Vagina (tissue), 2 donors: ENCODE data around the gene IWS1. TPM values are rescaled to one million over a fixed set of nuclear protein-coding genes. Genes with fewer than 3 reads are reported as not detected.
"Not testable (repeated sequence)": the region's sequence is repeated elsewhere in the genome, so short reads cannot be mapped to it uniquely, and the experiment has no call there.

Experiments
- DNase-seq, 2 donors: peaks; one replicate each; pipeline ENCODE4 v3.0.0-alpha.2; 2017; ENCODE audit errors: extremely low spot score in 2 of 2
- H3K27ac ChIP-seq: fragments of 200-600 bp; sonication (generic); one replicate; pipeline ENCODE4 v1.5.1; 2019
- H3K27me3 ChIP-seq: fragments of 200-600 bp; sonication (generic); one replicate; pipeline ENCODE4 v1.5.1; 2019
- H3K36me3 ChIP-seq, 2 donors: fragments of 200-600 bp; sonication (generic); one replicate each; pipeline ENCODE4 v1.5.1; 2017 to 2019
- H3K4me1 ChIP-seq: fragments of 200-600 bp; sonication (generic); one replicate; pipeline ENCODE4 v1.5.1; 2019
- H3K4me3 ChIP-seq, 2 donors: fragments of 200-600 bp; sonication (generic); 1 replicate in 1 of 2; 2 replicates in 1 of 2; pipeline ENCODE4 v1.5.1; 2016 to 2019
- H3K9me3 ChIP-seq: fragments of 200-600 bp; sonication (generic); one replicate; pipeline ENCODE4 v1.5.1; 2019
- CTCF ChIP-seq, 3 experiments: fragments of 450-650 bp in 2 of 3; fragments of 200-600 bp in 1 of 3; sonication (generic) in 1 of 3; IDR thresholded peaks; one replicate each; pipeline ENCODE4 v1.5.1; 2017 to 2019; ENCODE audit warnings: antibody characterized with exemption in 3 of 3, mild to moderate bottlenecking in 2 of 3, moderate library complexity in 2 of 3
- POLR2A ChIP-seq, 2 donors: fragments of 450-650 bp; IDR thresholded peaks; one replicate each; pipeline ENCODE4 v1.6.1; 2017; ENCODE audit warnings: antibody characterized with exemption in 2 of 2, mild to moderate bottlenecking in 2 of 2, moderate library complexity in 2 of 2
- POLR2AphosphoS5 ChIP-seq, 2 donors: sonication (generic); formaldehyde crosslinking; IDR thresholded peaks; one replicate each; pipeline ENCODE4 v1.9.0; 2017; ENCODE audit warnings: antibody characterized with exemption in 2 of 2, mild to moderate bottlenecking in 2 of 2, low read depth in 1 of 2; ENCODE audit not compliant: insufficient read depth in 1 of 2
- intact Hi-C: fragments of 100-400 bp; cut with DNase I; formaldehyde crosslinking; loops from one replicate; pipeline ENCODE4 v1.15.1; 2023
- total RNA-seq: library from RNA; depleted of rRNA; stranded (reverse); fragments of >200 nt; gene quantifications from one replicate; pipeline ENCODE4 v1.2.3, GENCODE V29; 2016

IWS1 gene
- total RNA-seq, 1 donor from 2014 or later: 40.8 TPM

GRCh38 chr2:127573771-127574170 lies 47.5 kb upstream of the IWS1 start:
- Histone ChIP-seq H3K36me3 (no peaks in the 10 kb centered on the region), H3K9me3 (no peaks in the 10 kb centered on the region), H3K4me3 (no peak overlapping the region), H3K27me3 (no peaks in the 10 kb centered on the region), H3K4me1 (peaks cover 25% of the 10 kb centered on the region), H3K27ac (no peak overlapping the region)
- peak in 1 of 2 donors; percentile 81 for DNase-seq
- intact Hi-C loops: loop anchor here (5.0 kb wide), 1 partner anchor 964 kb away; no protein-coding TSS in a partner anchor
- TF ChIP-seq POLR2AphosphoS5 (IDR thresholded peaks at IDR 0.05; ENCODE audit: insufficient read depth in 1 of 2, low read depth in 1 of 2) (no peak), CTCF (IDR thresholded peaks at IDR 0.05) (no peak), POLR2A (IDR thresholded peaks at IDR 0.05) (no peak)

- H3K4me1 ChIP-seq: peaks cover 25% of the 10 kb centered on the region
- H3K4me3 ChIP-seq: no peak overlapping the region
- H3K27me3 ChIP-seq: no peaks in the 10 kb centered on the region
- intact Hi-C loops: loop anchor here (5.0 kb wide), 1 partner anchor 964 kb away; no protein-coding TSS in a partner anchor
- H3K27ac ChIP-seq: no peak overlapping the region
- peak in 1 of 2 donors; percentile 49 for DNase-seq
- TF ChIP-seq POLR2A (IDR thresholded peaks at IDR 0.05) (no peak), CTCF (IDR thresholded peaks at IDR 0.05) (no peak), POLR2AphosphoS5 (IDR thresholded peaks at IDR 0.05; ENCODE audit: insufficient read depth in 1 of 2, low read depth in 1 of 2) (no peak)
- no peaks in the 10 kb centered on the region for H3K9me3 ChIP-seq
- no peaks in the 10 kb centered on the region for H3K36me3 ChIP-seq
Observed at GRCh38 chr2:127573298-127573697, 47.0 kb upstream of the IWS1 start.

GRCh38 chr2:127572841-127573240 lies 46.6 kb upstream of the IWS1 start:
- Histone ChIP-seq H3K36me3 (no peaks in the 10 kb centered on the region), H3K4me3 (no peak overlapping the region), H3K27me3 (no peaks in the 10 kb centered on the region), H3K9me3 (no peaks in the 10 kb centered on the region), H3K4me1 (peaks cover 25% of the 10 kb centered on the region), H3K27ac (no peak overlapping the region)
- DNase-seq: peak in 1 of 2 donors; percentile 89
- no peak for TF ChIP-seq POLR2A (IDR thresholded peaks at IDR 0.05)
- no peak for TF ChIP-seq CTCF (IDR thresholded peaks at IDR 0.05)
- no peak for TF ChIP-seq POLR2AphosphoS5 (IDR thresholded peaks at IDR 0.05; ENCODE audit: insufficient read depth in 1 of 2, low read depth in 1 of 2)
- intact Hi-C loops: loop anchor here (5.0 kb wide), 1 partner anchor 964 kb away; no protein-coding TSS in a partner anchor

GRCh38 chr2:127572352-127572751 lies 46.1 kb upstream of the IWS1 start:
- not testable (repeated sequence) for H3K27me3 ChIP-seq, DNase-seq, H3K4me3 ChIP-seq, H3K36me3 ChIP-seq, H3K27ac ChIP-seq, H3K9me3 ChIP-seq
- peaks cover 25% of the 10 kb centered on the region for H3K4me1 ChIP-seq
- intact Hi-C loops: loop anchor here (5.0 kb wide), 1 partner anchor 965 kb away; no protein-coding TSS in a partner anchor

- H3K27ac ChIP-seq: no peak overlapping the region
- peak; percentile 49 to 60 for DNase-seq
- H3K4me1 ChIP-seq: peaks cover 13% of the 10 kb centered on the region
- no peaks in the 10 kb centered on the region for H3K36me3 ChIP-seq
- intact Hi-C loops: loop anchor here (5.0 kb wide), 1 partner anchor 967 kb away; no protein-coding TSS in a partner anchor
- no peaks in the 10 kb centered on the region for H3K27me3 ChIP-seq
- no peaks in the 10 kb centered on the region for H3K9me3 ChIP-seq
- no peak for TF ChIP-seq POLR2A (IDR thresholded peaks at IDR 0.05)
- no peak for TF ChIP-seq POLR2AphosphoS5 (IDR thresholded peaks at IDR 0.05; ENCODE audit: insufficient read depth in 1 of 2, low read depth in 1 of 2)
- TF ChIP-seq CTCF (IDR thresholded peaks at IDR 0.05): no peak
- no peak overlapping the region for H3K4me3 ChIP-seq
Observed at GRCh38 chr2:127570282-127571250, 44.3 kb upstream of the IWS1 start.
